GM18508 (cell line): ENCODE results near the gene ATG16L1.

ENCODE experiments used
- ATAC-seq: cut with Tn5 transposase; IDR thresholded peaks from one replicate; pipeline ENCODE4 v1.9.1; 2021; ENCODE audit warnings: moderate number of reproducible peaks; ENCODE audit not compliant: insufficient read depth, unreplicated experiment

ATG16L1 gene

GRCh38 chr2:233225230-233226068 is 26.0 kb upstream of the ATG16L1 start:
- no peak for ATAC-seq

- no peak for ATAC-seq
Observed at GRCh38 chr2:233226511-233227031, 24.9 kb upstream of the ATG16L1 start.

GRCh38 chr2:233227346-233227978 is 24.0 kb upstream of the ATG16L1 start:
- no peak for ATAC-seq

- no peak for ATAC-seq
Observed at GRCh38 chr2:233228376-233228775, 23.1 kb upstream of the ATG16L1 start.

GRCh38 chr2:233233618-233234230 is 17.7 kb upstream of the ATG16L1 start:
- no peak for ATAC-seq

GRCh38 chr2:233234264-233234663 is 17.2 kb upstream of the ATG16L1 start:
- ATAC-seq = no peak

- ATAC-seq = no peak
Observed at GRCh38 chr2:233234996-233235395, 16.5 kb upstream of the ATG16L1 start.

GRCh38 chr2:233235977-233236376 is 15.5 kb upstream of the ATG16L1 start:
- no peak for ATAC-seq

- no peak for ATAC-seq
Observed at GRCh38 chr2:233236820-233237589, 14.5 kb upstream of the ATG16L1 start.

GRCh38 chr2:233240897-233241296 is 10.6 kb upstream of the ATG16L1 start:
- no peak for ATAC-seq

GRCh38 chr2:233241803-233242202 is 9.7 kb upstream of the ATG16L1 start:
- ATAC-seq = no peak

GRCh38 chr2:233242231-233242927 is 9.1 kb upstream of the ATG16L1 start:
- ATAC-seq = no peak

- no peak for ATAC-seq
Observed at GRCh38 chr2:233243348-233243747, 8.1 kb upstream of the ATG16L1 start.

- no peak for ATAC-seq
Observed at GRCh38 chr2:233244818-233245217, 6.7 kb upstream of the ATG16L1 start.

GRCh38 chr2:233245406-233245805 is 6.1 kb upstream of the ATG16L1 start:
- ATAC-seq = no peak

- no peak for ATAC-seq
Observed at GRCh38 chr2:233247116-233247515, 4.4 kb upstream of the ATG16L1 start.

- no peak for ATAC-seq
Observed at GRCh38 chr2:233247744-233248143, 3.7 kb upstream of the ATG16L1 start.

- no peak for ATAC-seq
Observed at GRCh38 chr2:233248999-233249398, 2.5 kb upstream of the ATG16L1 start.

- no peak for ATAC-seq
Observed at GRCh38 chr2:233250568-233250967, 905 bp upstream of the ATG16L1 start.

- no peak for ATAC-seq
Observed at GRCh38 chr2:233250985-233251305, 528 bp upstream of the ATG16L1 start.
